DND-41 (cell line): ENCODE data around the gene LGALS3BP.

Experiments
- ATAC-seq: fragments of 200-7000 bp; cut with Tn5 transposase; 3 replicates; pipeline ENCODE4 v1.9.1; 2021; ENCODE audit warnings: low read depth; ENCODE audit not compliant: insufficient read depth
- DNase-seq: peaks from one replicate; pipeline ENCODE4 v3.0.0-alpha.2; 2020
- H2AFZ ChIP-seq: 2 replicates; pipeline ENCODE4 v1.6.0; 2012; ENCODE audit warnings: low read depth, low read length
- H3K27ac ChIP-seq: 2 replicates; pipeline ENCODE4 v1.5.1; 2012; ENCODE audit warnings: low read length, inconsistent platforms
- H3K27me3 ChIP-seq: fragments of 200-600 bp; sonication (generic); 2 replicates; pipeline ENCODE4 v1.6.0; 2012; ENCODE audit warnings: low read length, mild to moderate bottlenecking, inconsistent platforms; ENCODE audit not compliant: insufficient read depth, poor library complexity
- H3K36me3 ChIP-seq: 2 replicates; pipeline ENCODE4 v1.5.1; 2012; ENCODE audit warnings: low read length, inconsistent platforms; ENCODE audit not compliant: insufficient read depth
- H3K4me1 ChIP-seq: 2 replicates; pipeline ENCODE4 v1.5.1; 2012; ENCODE audit warnings: mild to moderate bottlenecking, low read length; ENCODE audit not compliant: insufficient read depth
- H3K4me2 ChIP-seq: 2 replicates; pipeline ENCODE4 v1.6.0; 2012; ENCODE audit warnings: mild to moderate bottlenecking, moderate library complexity, low read length, inconsistent platforms; ENCODE audit not compliant: insufficient read depth
- H3K4me3 ChIP-seq, 2 experiments: fragments of 200-600 bp in 1 of 2; shearing (Covaris generic) in 1 of 2; 2 replicates each; pipeline ENCODE4 v1.5.1; 2012 to 2016; ENCODE audit warnings: inconsistent platforms in 2 of 2, low read length in 2 of 2, mild to moderate bottlenecking in 2 of 2, low read depth in 1 of 2, moderate library complexity in 1 of 2
- H3K79me2 ChIP-seq: 2 replicates; pipeline ENCODE4 v1.6.0; 2012; ENCODE audit warnings: low read length, inconsistent platforms; ENCODE audit not compliant: insufficient read depth
- H3K9ac ChIP-seq: 2 replicates; pipeline ENCODE4 v1.6.0; 2012; ENCODE audit warnings: low read depth, mild to moderate bottlenecking, inconsistent platforms, low read length, moderate library complexity
- H3K9me3 ChIP-seq: 2 replicates; pipeline ENCODE4 v1.5.1; 2012; ENCODE audit warnings: low read length, moderate library complexity, mild to moderate bottlenecking, inconsistent platforms; ENCODE audit not compliant: insufficient read depth, severe bottlenecking
- H4K20me1 ChIP-seq: 2 replicates; pipeline ENCODE4 v1.6.0; 2012; ENCODE audit warnings: low read length; ENCODE audit not compliant: insufficient read depth
- EZH2 ChIP-seq: IDR thresholded peaks from 3 replicates; pipeline ENCODE4 v1.6.1; 2012; ENCODE audit warnings: borderline replicate concordance, low read depth, mild to moderate bottlenecking, moderate library complexity, low read length, inconsistent platforms; ENCODE audit not compliant: severe bottlenecking
- TF ChIP-seq, protein P1 (sequence below): IDR thresholded peaks from 2 replicates; pipeline ENCODE4 v1.5.1; 2012; ENCODE audit warnings: borderline replicate concordance, low read length, moderate library complexity, mild to moderate bottlenecking; ENCODE audit not compliant: poor library complexity, severe bottlenecking; ENCODE audit errors: extremely low read depth

Gene LGALS3BP

DNA sequence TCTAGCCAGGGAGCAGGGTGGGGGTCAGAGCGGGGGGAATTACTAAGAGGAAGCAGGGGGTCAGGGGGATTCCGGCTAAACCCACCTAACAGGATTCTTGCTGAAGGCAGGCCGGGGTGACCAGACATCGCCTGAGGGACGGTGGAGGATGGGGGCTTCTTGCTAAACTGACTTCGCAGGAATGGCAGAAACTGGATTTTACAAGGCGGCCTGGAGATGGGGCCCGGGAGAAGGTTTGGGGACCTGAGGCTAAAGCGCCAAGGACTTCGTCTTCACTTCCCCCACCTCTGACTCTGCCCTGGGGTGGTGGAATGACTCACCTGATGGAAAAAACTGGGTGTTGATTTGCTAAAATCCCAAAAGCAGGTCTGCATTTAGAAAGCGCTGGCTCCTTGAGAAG, 23.5 kb downstream of the LGALS3BP start:
- Histone ChIP-seq H3K36me3 (no peaks in the 10 kb centered on the region), H4K20me1 (no peaks in the 10 kb centered on the region), H3K9me3 (peaks cover under 1% of the 10 kb centered on the region), H3K79me2 (no peaks in the 10 kb centered on the region), H3K4me1 (no peaks in the 10 kb centered on the region), H3K27me3 (peaks cover 3% of the 10 kb centered on the region), H3K9ac (no peak overlapping the region), H2AFZ (no peak overlapping the region), H3K27ac (no peak overlapping the region), H3K4me2 (no peak overlapping the region), H3K4me3 (no peak overlapping the region)
- no peak for ATAC-seq
- DNase-seq = no peak
- TF ChIP-seq, protein P1, sequence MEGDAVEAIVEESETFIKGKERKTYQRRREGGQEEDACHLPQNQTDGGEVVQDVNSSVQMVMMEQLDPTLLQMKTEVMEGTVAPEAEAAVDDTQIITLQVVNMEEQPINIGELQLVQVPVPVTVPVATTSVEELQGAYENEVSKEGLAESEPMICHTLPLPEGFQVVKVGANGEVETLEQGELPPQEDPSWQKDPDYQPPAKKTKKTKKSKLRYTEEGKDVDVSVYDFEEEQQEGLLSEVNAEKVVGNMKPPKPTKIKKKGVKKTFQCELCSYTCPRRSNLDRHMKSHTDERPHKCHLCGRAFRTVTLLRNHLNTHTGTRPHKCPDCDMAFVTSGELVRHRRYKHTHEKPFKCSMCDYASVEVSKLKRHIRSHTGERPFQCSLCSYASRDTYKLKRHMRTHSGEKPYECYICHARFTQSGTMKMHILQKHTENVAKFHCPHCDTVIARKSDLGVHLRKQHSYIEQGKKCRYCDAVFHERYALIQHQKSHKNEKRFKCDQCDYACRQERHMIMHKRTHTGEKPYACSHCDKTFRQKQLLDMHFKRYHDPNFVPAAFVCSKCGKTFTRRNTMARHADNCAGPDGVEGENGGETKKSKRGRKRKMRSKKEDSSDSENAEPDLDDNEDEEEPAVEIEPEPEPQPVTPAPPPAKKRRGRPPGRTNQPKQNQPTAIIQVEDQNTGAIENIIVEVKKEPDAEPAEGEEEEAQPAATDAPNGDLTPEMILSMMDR = no peak
- no peak for TF ChIP-seq EZH2

- Histone ChIP-seq H3K27me3 (peaks cover 3% of the 10 kb centered on the region), H3K27ac (no peak overlapping the region), H4K20me1 (no peaks in the 10 kb centered on the region), H3K4me1 (no peaks in the 10 kb centered on the region), H3K4me2 (no peak overlapping the region), H3K79me2 (no peaks in the 10 kb centered on the region), H3K4me3 (no peak overlapping the region), H3K36me3 (no peaks in the 10 kb centered on the region), H2AFZ (no peak overlapping the region), H3K9ac (no peak overlapping the region), H3K9me3 (peaks cover 7% of the 10 kb centered on the region)
- DNase-seq = no peak
- TF ChIP-seq, protein P1 = no peak
- TF ChIP-seq EZH2 = no peak
- no peak for ATAC-seq
These were observed 25.0 kb downstream of the LGALS3BP start for GRCh38 chr17:78954684-78955083.

DNA sequence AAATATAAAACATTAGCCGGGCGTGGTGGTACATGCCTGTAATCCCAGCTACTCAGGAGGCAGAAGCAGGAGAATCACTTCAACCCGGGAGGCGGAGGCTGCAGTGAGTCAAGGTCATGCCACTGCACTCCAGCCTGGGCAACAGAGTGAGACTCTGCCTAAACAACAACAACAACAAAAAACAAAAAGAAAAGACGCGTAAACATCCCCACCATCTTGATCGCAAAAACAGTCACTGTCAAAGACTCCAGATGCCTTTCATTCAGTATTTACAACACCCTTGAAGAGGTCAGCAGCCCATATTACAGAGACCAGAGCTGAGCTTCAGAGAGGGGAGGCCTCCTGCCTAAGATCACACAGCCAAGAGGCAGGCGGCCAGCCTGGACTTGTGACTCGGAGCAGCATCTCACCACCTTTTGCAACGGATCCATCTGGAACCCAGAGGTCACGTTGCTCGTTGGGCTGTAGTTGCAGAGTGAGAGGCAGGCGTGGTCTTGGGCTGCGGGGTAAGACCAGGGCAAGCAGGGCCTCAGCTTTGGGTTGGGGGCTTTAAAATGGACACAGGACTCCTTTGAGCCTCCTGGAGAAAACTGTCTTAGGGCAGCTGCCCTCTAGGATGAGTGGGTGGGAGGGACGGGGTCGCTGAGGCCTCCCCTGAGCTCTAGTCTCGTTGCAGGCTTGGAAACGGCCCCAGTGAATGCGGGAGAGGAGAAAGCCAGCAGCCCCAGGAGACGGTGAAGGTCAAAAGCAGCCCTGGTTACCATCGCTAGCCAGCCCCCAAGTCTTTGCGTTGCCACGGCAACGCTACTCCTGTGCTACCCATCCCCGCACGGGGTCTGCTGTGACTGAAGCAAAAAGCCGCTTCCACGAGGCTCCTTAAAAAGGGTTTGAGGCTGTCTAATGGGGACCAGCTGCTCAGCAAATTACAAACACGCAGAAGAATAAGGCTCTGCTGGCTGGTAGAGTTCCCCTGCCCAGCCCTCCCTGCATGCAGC, 26.1 kb downstream of the LGALS3BP start:
- Histone ChIP-seq H4K20me1 (no peaks in the 10 kb centered on the region), H2AFZ (no peak overlapping the region), H3K4me3 (no peak overlapping the region), H3K9me3 (peaks cover 7% of the 10 kb centered on the region), H3K27me3 (peaks cover 3% of the 10 kb centered on the region), H3K9ac (no peak overlapping the region), H3K79me2 (no peaks in the 10 kb centered on the region), H3K27ac (no peak overlapping the region), H3K36me3 (no peaks in the 10 kb centered on the region), H3K4me1 (no peaks in the 10 kb centered on the region), H3K4me2 (no peak overlapping the region)
- ATAC-seq = no peak
- TF ChIP-seq, protein P1 = no peak
- TF ChIP-seq EZH2 = no peak
- no peak for DNase-seq
